ENCODE measurements around the gene CLEC4F. TPM values are rescaled to one million over a fixed set of nuclear protein-coding genes. Genes with fewer than 3 reads are reported as not detected.

CLEC4F gene
- total and polyA plus RNA-seq, 2 of the 13 experiments (the other 11 are each of a cell fraction or from before 2014, with no cell fraction given) = 0.12 to 0.13 TPM

DNA sequence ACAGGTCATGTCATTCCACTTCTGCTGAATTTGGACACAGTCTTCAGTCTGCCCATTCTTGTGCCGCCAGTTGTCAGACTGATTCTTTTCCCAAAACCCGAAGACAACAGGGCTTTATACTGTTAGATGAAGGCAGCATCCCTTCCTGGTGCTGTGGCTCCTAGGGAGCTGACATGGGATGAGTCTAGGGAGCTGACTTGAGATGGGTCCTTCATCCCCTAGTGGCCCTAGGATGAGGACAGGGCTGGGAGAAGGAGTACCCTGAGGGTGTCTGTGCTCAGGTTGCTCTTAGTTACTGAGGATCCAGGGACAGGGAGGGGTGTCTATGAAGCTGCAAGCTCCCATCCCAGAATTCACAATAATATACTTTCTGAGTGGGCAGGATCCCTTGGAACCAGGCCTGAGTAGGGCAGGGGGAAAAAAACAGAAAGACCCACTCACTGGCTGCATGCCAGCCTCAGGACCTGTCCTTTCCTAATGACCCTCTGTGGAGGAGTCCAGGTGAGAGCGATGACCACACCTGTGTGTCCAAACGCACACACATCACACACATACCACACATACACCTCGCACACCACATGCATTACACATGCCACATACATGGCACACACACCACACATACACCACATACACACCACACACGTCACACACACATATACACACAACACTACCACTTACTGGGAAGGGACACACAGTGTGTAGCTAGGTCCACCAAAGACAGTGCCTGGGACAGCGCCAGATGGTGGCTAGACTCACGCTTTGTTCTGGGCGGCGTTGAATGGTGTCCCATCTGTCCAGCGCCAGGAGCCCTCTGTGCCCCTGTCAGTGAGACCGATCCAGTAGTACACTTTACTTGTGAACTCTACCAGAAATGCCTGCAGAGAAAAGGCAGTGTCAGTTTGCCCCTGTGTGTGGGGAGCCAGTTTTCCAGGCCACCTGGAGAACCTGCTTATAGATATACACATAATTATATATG lies 11.1 kb downstream of the CLEC4F start (continued):
- TF ChIP-seq, protein P1, sequence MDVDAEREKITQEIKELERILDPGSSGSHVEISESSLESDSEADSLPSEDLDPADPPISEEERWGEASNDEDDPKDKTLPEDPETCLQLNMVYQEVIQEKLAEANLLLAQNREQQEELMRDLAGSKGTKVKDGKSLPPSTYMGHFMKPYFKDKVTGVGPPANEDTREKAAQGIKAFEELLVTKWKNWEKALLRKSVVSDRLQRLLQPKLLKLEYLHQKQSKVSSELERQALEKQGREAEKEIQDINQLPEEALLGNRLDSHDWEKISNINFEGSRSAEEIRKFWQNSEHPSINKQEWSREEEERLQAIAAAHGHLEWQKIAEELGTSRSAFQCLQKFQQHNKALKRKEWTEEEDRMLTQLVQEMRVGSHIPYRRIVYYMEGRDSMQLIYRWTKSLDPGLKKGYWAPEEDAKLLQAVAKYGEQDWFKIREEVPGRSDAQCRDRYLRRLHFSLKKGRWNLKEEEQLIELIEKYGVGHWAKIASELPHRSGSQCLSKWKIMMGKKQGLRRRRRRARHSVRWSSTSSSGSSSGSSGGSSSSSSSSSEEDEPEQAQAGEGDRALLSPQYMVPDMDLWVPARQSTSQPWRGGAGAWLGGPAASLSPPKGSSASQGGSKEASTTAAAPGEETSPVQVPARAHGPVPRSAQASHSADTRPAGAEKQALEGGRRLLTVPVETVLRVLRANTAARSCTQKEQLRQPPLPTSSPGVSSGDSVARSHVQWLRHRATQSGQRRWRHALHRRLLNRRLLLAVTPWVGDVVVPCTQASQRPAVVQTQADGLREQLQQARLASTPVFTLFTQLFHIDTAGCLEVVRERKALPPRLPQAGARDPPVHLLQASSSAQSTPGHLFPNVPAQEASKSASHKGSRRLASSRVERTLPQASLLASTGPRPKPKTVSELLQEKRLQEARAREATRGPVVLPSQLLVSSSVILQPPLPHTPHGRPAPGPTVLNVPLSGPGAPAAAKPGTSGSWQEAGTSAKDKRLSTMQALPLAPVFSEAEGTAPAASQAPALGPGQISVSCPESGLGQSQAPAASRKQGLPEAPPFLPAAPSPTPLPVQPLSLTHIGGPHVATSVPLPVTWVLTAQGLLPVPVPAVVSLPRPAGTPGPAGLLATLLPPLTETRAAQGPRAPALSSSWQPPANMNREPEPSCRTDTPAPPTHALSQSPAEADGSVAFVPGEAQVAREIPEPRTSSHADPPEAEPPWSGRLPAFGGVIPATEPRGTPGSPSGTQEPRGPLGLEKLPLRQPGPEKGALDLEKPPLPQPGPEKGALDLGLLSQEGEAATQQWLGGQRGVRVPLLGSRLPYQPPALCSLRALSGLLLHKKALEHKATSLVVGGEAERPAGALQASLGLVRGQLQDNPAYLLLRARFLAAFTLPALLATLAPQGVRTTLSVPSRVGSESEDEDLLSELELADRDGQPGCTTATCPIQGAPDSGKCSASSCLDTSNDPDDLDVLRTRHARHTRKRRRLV (CRISPR knock-in tag; IDR thresholded peaks at IDR 0.05) = no peak
- no peak for TF ChIP-seq PAF1 (CRISPR knock-in tag; IDR thresholded peaks at IDR 0.05)
- TF ChIP-seq, protein P2, sequence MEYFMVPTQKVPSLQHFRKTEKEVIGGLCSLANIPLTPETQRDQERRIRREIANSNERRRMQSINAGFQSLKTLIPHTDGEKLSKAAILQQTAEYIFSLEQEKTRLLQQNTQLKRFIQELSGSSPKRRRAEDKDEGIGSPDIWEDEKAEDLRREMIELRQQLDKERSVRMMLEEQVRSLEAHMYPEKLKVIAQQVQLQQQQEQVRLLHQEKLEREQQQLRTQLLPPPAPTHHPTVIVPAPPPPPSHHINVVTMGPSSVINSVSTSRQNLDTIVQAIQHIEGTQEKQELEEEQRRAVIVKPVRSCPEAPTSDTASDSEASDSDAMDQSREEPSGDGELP (IDR thresholded peaks at IDR 0.05; ENCODE audit: borderline replicate concordance, low read depth) = no peak
- no peak for TF ChIP-seq FOSL2 (CRISPR knock-in tag; IDR thresholded peaks at IDR 0.05)
- no peak for TF ChIP-seq TAF15 (IDR thresholded peaks at IDR 0.05; ENCODE audit: low read depth, low read length, poor library complexity, severe bottlenecking)
- no peak for TF ChIP-seq ZNF354B (CRISPR knock-in tag; IDR thresholded peaks at IDR 0.05)
- no peak for TF ChIP-seq CAMTA2 (CRISPR knock-in tag; IDR thresholded peaks at IDR 0.05; ENCODE audit: borderline replicate concordance)
- TF ChIP-seq RBM22 (optimal IDR thresholded peaks at IDR 0.05; ENCODE audit: low read length) = peak; percentile 46
- TF ChIP-seq ZNF646 (CRISPR knock-in tag; IDR thresholded peaks at IDR 0.05) = peak; percentile 86
- no peak for TF ChIP-seq ZNF562 (CRISPR knock-in tag; IDR thresholded peaks at IDR 0.05; ENCODE audit: borderline replicate concordance)
- TF ChIP-seq ZNF292 (CRISPR knock-in tag; IDR thresholded peaks at IDR 0.05; ENCODE audit: borderline replicate concordance, low read depth) = no peak
- TF ChIP-seq BORCS8-MEF2B (CRISPR knock-in tag; IDR thresholded peaks at IDR 0.05) = no peak
- no peak for TF ChIP-seq NPAS2 (CRISPR knock-in tag; IDR thresholded peaks at IDR 0.05; ENCODE audit: borderline replicate concordance)
- peak; percentile 10; the same call in 1 of the 2 replicates for TF ChIP-seq ZBTB20 (CRISPR knock-in tag; IDR thresholded peaks at IDR 0.05; ENCODE audit: borderline replicate concordance, low read depth)
- TF ChIP-seq SMAD1 (CRISPR knock-in tag; IDR thresholded peaks at IDR 0.05; ENCODE audit: borderline replicate concordance, low read depth) = no peak
- TF ChIP-seq ZNF605 (CRISPR knock-in tag; IDR thresholded peaks at IDR 0.05) = no peak

Data from HepG2 (cell line).